LHCN-M2 (cell line): ENCODE results near the gene SCN3B. TPM values are rescaled to one million over a fixed set of nuclear protein-coding genes. Genes with fewer than 3 reads are reported as not detected.

Source experiments
- DNase-seq: peaks from one replicate; pipeline ENCODE4 v3.0.0-alpha.2; 2012; ENCODE audit warnings: low read depth
- total RNA-seq: library from RNA; depleted of rRNA; stranded (reverse); fragments of >200 nt; gene quantifications from 2 replicates; pipeline ENCODE4 v1.2.3, GENCODE V29; 2014

The SCN3B gene
- total RNA-seq, 1 experiment from 2014 or later = not detected

- DNase-seq = peak; percentile 9
Observed at GRCh38 chr11:123653827-123654565, 428 bp downstream of the SCN3B start.

GRCh38 chr11:123653483-123653826 lies 969 bp downstream of the SCN3B start:
- DNase-seq = no peak

- DNase-seq = no peak
Observed at GRCh38 chr11:123652599-123652998, 1.8 kb downstream of the SCN3B start.

GRCh38 chr11:123650901-123651300 lies 3.5 kb downstream of the SCN3B start:
- no peak for DNase-seq

GRCh38 chr11:123645286-123645975 lies 9.0 kb downstream of the SCN3B start:
- DNase-seq = no peak

- DNase-seq = no peak
Observed at GRCh38 chr11:123642435-123642834, 12.0 kb downstream of the SCN3B start.

GRCh38 chr11:123641495-123641840 lies 13.0 kb downstream of the SCN3B start:
- no peak for DNase-seq

- DNase-seq = peak; percentile 21
Observed at GRCh38 chr11:123640677-123641494, 13.5 kb downstream of the SCN3B start.

GRCh38 chr11:123640029-123640428 lies 14.4 kb downstream of the SCN3B start:
- DNase-seq = no peak

GRCh38 chr11:123630126-123630608 lies 24.3 kb downstream of the SCN3B start:
- DNase-seq = no peak

- peak; percentile 11 for DNase-seq
Observed at GRCh38 chr11:123628936-123629683, 25.3 kb downstream of the SCN3B start.

- no peak for DNase-seq
Observed at GRCh38 chr11:123624974-123625373, 29.4 kb downstream of the SCN3B start.

- no peak for DNase-seq
Observed at GRCh38 chr11:123622576-123622975, 31.8 kb downstream of the SCN3B start.

- peak; percentile 82 for DNase-seq
Observed at GRCh38 chr11:123616505-123617198, 37.8 kb downstream of the SCN3B start.

GRCh38 chr11:123611698-123612097 lies 42.7 kb downstream of the SCN3B start:
- no peak for DNase-seq

GRCh38 chr11:123608945-123609344 lies 45.5 kb downstream of the SCN3B start:
- no peak for DNase-seq

- no peak for DNase-seq
Observed at GRCh38 chr11:123608371-123608770, 46.1 kb downstream of the SCN3B start.

GRCh38 chr11:123607781-123608180 lies 46.6 kb downstream of the SCN3B start:
- DNase-seq = no peak

GRCh38 chr11:123603666-123604065 lies 50.8 kb downstream of the SCN3B start:
- no peak for DNase-seq

GRCh38 chr11:123601743-123602142 lies 52.7 kb downstream of the SCN3B start:
- no peak for DNase-seq

- DNase-seq = peak; percentile 37
Observed at GRCh38 chr11:123601136-123601535, 53.3 kb downstream of the SCN3B start.
